SK-N-SH (cell line): Measurements from ENCODE around the gene DGAT2. TPM values are rescaled to one million over a fixed set of nuclear protein-coding genes. Genes with fewer than 3 reads are reported as not detected.

Source experiments
- CTCF ChIA-PET: fragments of 300-600, 350-600 bp; formaldehyde crosslinking; extraction: SDS; loops from one replicate; lab custom pipeline; 2021; lab: Yijun Ruan, JAX
- POLR2A ChIA-PET: fragments of 350-600 bp; sonication (Branson Sonifier 250); formaldehyde crosslinking; extraction: SDS; loops from one replicate; lab custom pipeline; 2020; ENCODE audit warnings: antibody characterized with exemption, inconsistent platforms; lab: Yijun Ruan, JAX
- DNase-seq: peaks from one replicate; pipeline ENCODE4 v3.0.0; 2012
- H2AFZ ChIP-seq: fragments of 200-600 bp; sonication (generic); 2 replicates; pipeline ENCODE4 v1.8.1; 2016; ENCODE audit warnings: antibody characterized with exemption, mild to moderate bottlenecking, low read depth
- H3F3A ChIP-seq: fragments of 200-600 bp; sonication (generic); replicated peaks from 2 replicates; pipeline ENCODE3; 2016; ENCODE audit warnings: antibody characterized with exemption, mild to moderate bottlenecking; ENCODE audit not compliant: insufficient read depth
- H3K27ac ChIP-seq, 2 experiments: fragments of 200-500 bp in 1 of 2; fragments of 200-600 bp in 1 of 2; sonication (Bioruptor generic) in 1 of 2; sonication (generic), shearing (Covaris generic) in 1 of 2; 2 replicates each; pipeline versions ENCODE4 v1.5.1 to v1.6.1; 2014 to 2016; ENCODE audit warnings: low read depth in 2 of 2, inconsistent platforms in 1 of 2, low read length in 1 of 2, mild to moderate bottlenecking in 1 of 2, mixed read lengths in 1 of 2
- H3K27me3 ChIP-seq: fragments of 200-600 bp; sonication (generic), shearing (Covaris generic); 2 replicates; pipeline ENCODE4 v1.6.1; 2016; ENCODE audit warnings: mixed run types; ENCODE audit not compliant: insufficient read depth
- H3K36me3 ChIP-seq, 2 experiments: fragments of 200-500 bp in 1 of 2; fragments of 200-600 bp in 1 of 2; sonication (Bioruptor generic) in 1 of 2; sonication (generic) in 1 of 2; replicated peaks in 1 of 2; 2 replicates each; pipeline versions ENCODE3 to v1.5.1; 2014 to 2016; ENCODE audit warnings: low read length in 1 of 2, mild to moderate bottlenecking in 1 of 2; ENCODE audit not compliant: insufficient read depth in 2 of 2, control insufficient read depth in 1 of 2
- H3K4me1 ChIP-seq, 2 experiments: fragments of 200-500 bp in 1 of 2; fragments of 200-600 bp in 1 of 2; sonication (Bioruptor generic) in 1 of 2; sonication (generic), shearing (Covaris generic) in 1 of 2; 2 replicates each; pipeline versions ENCODE4 v1.5.1 to v1.6.1; 2014 to 2016; ENCODE audit warnings: low read depth in 1 of 2, low read length in 1 of 2, mixed run types in 1 of 2; ENCODE audit not compliant: insufficient read depth in 2 of 2, control insufficient read depth in 1 of 2
- H3K4me2 ChIP-seq: fragments of 200-600 bp; sonication (generic), shearing (Covaris generic); 2 replicates; pipeline ENCODE4 v1.6.1; 2017; ENCODE audit warnings: mixed run types
- H3K4me3 ChIP-seq, 2 experiments: fragments of 200-500 bp in 1 of 2; fragments of 200-600 bp in 1 of 2; sonication (Bioruptor generic) in 1 of 2; sonication (generic), shearing (Covaris generic) in 1 of 2; 2 replicates each; pipeline versions ENCODE4 v1.5.1 to v1.8.1; 2014 to 2016; ENCODE audit warnings: low read depth in 2 of 2, inconsistent platforms in 1 of 2, low read length in 1 of 2, mild to moderate bottlenecking in 1 of 2, mixed read lengths in 1 of 2, moderate library complexity in 1 of 2
- H3K79me2 ChIP-seq: fragments of 200-600 bp; sonication (generic); 2 replicates; pipeline ENCODE4 v1.8.1; 2017; ENCODE audit warnings: mild to moderate bottlenecking; ENCODE audit not compliant: insufficient read depth
- H3K9ac ChIP-seq: fragments of 200-600 bp; sonication (generic); 2 replicates; pipeline ENCODE4 v1.6.1; 2017; ENCODE audit warnings: mixed run types
- H3K9me2 ChIP-seq: fragments of 200-600 bp; sonication (generic); 2 replicates; pipeline ENCODE4 v1.6.1; 2017; ENCODE audit warnings: mixed run types
- H3K9me3 ChIP-seq: fragments of 200-600 bp; sonication (generic); 2 replicates; pipeline ENCODE4 v1.6.1; 2017; ENCODE audit warnings: mixed run types, mild to moderate bottlenecking, moderate library complexity
- H4K20me1 ChIP-seq: fragments of 200-600 bp; sonication (generic); 2 replicates; pipeline ENCODE4 v1.6.1; 2017; ENCODE audit warnings: mild to moderate bottlenecking, mixed run types; ENCODE audit not compliant: insufficient read depth
- CHD2 ChIP-seq: fragments of 150-350 bp; IDR thresholded peaks from 2 replicates; pipeline ENCODE4 v1.6.1; 2018; ENCODE audit warnings: low read length; ENCODE audit not compliant: partially characterized antibody
- ELF1 ChIP-seq: IDR thresholded peaks from 2 replicates; pipeline ENCODE4 v1.4.0; 2012
- FOSL2 ChIP-seq: IDR thresholded peaks from 2 replicates; pipeline ENCODE4 v1.4.0; 2012; ENCODE audit warnings: low read depth, mild to moderate bottlenecking, moderate library complexity, borderline replicate concordance
- FOXM1 ChIP-seq: IDR thresholded peaks from 2 replicates; pipeline ENCODE4 v1.4.0; 2012; ENCODE audit warnings: low read depth, mild to moderate bottlenecking
- JUND ChIP-seq: IDR thresholded peaks from 2 replicates; pipeline ENCODE4 v1.4.0; 2012
- MEF2A ChIP-seq: IDR thresholded peaks from 2 replicates; pipeline ENCODE4 v1.4.0; 2012; ENCODE audit warnings: low read depth, borderline replicate concordance
- MXI1 ChIP-seq: IDR thresholded peaks from 2 replicates; pipeline ENCODE4 v1.6.1; 2012; ENCODE audit warnings: mild to moderate bottlenecking, low read depth, low read length, improper control_type of control experiment
- NFIC ChIP-seq: IDR thresholded peaks from 2 replicates; pipeline ENCODE4 v1.4.0; 2012; ENCODE audit warnings: borderline replicate concordance
- NRF1 ChIP-seq: IDR thresholded peaks from 2 replicates; pipeline ENCODE4 v1.6.1; 2012; ENCODE audit warnings: low read depth, mild to moderate bottlenecking, low read length
- YY1 ChIP-seq: IDR thresholded peaks from 2 replicates; pipeline ENCODE4 v1.4.0; 2012; ENCODE audit warnings: low read depth, mild to moderate bottlenecking
- WGBS: methylation state at CpG from one replicate; pipeline ENCODE4 v1.1.6; 2017; ENCODE audit warnings: low lambda C conversion rate; 5-methylcytosine and 5-hydroxymethylcytosine counted together
- polyA plus RNA-seq, 3 experiments: library from polyadenylated mRNA; depleted of rRNA; stranded (reverse); fragments of >200 nt; gene quantifications; 2 replicates each; pipeline ENCODE4 v1.2.3, GENCODE V29; 2012
- TF ChIP-seq, protein P1 (sequence below): IDR thresholded peaks from 2 replicates; pipeline ENCODE4 v1.4.0; 2012; ENCODE audit warnings: low read depth, borderline replicate concordance
- TF ChIP-seq, protein P2 (sequence below): fragments of 150-350 bp; IDR thresholded peaks from 2 replicates; pipeline ENCODE4 v1.6.1; 2017; ENCODE audit warnings: antibody characterized with exemption, low read length, low read depth, borderline replicate concordance
- TF ChIP-seq, protein P3 (sequence below): IDR thresholded peaks from 2 replicates; pipeline ENCODE4; 2012
- TF ChIP-seq, protein P4 (sequence below): IDR thresholded peaks from 2 replicates; pipeline ENCODE4 v1.6.1; 2012; ENCODE audit warnings: mild to moderate bottlenecking, low read depth, low read length, moderate library complexity

DGAT2 gene
- polyA plus RNA-seq, 1 of the 3 experiments (the other 2 are of a cell fraction) = 1.4 TPM

DNA sequence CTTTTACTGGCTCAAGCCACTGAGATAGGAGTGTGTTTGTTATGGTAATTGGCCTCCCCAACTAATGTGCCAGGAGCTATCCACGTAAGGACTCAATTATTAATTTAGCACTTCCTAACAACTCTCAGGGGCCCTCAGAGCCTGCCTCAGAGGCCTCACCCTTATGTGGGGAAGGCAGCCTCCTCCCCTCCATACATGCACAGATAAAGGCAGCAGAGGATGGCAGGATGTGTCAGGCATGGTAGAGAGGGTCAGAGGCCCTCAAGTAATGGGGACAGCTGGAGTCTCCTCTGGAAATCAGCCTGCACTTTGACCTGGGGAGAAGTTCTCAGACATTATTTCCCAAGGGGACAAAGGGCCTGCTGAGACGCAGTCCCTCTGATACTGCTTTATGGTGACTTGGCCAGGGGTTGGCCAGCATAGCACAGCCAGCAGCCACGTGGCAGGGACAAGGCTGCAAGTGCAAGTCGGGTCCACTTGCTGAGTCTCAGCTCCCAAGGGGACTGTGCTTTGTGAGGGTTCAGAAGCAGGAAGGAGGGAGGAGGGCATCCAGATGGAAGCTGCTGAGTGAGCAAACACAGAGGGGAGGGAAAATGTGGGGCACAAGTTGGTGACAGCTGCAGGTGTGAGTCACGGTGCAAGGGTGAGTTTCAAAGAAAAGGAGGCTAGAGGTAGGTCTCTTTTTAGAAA lies 33.9 kb upstream of the DGAT2 start:
- Histone ChIP-seq H3K4me3 (no peak overlapping the region), H3K9me2 (no peaks in the 10 kb centered on the region), H3K79me2 (no peaks in the 10 kb centered on the region), H4K20me1 (no peaks in the 10 kb centered on the region), H3F3A (no peaks in the 10 kb centered on the region), H3K4me2 (no peak overlapping the region), H3K9ac (no peak overlapping the region), H3K27me3 (no peaks in the 10 kb centered on the region; the same call in 1 of the 2 replicates), H3K27ac (no peak overlapping the region), H3K9me3 (no peaks in the 10 kb centered on the region), H3K36me3 (no peaks in the 10 kb centered on the region), H2AFZ (no peak overlapping the region), H3K4me1 (peaks cover 0 to 16% of the 10 kb centered on the region in 2 experiments; a peak in 1 of 4 replicates)
- TF ChIP-seq FOSL2 = no peak
- no peak for TF ChIP-seq YY1
- no peak for TF ChIP-seq CHD2
- no peak for TF ChIP-seq JUND
- TF ChIP-seq, protein P1, sequence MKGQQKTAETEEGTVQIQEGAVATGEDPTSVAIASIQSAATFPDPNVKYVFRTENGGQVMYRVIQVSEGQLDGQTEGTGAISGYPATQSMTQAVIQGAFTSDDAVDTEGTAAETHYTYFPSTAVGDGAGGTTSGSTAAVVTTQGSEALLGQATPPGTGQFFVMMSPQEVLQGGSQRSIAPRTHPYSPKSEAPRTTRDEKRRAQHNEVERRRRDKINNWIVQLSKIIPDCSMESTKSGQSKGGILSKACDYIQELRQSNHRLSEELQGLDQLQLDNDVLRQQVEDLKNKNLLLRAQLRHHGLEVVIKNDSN = no peak
- TF ChIP-seq NRF1 = no peak
- TF ChIP-seq, protein P2, sequence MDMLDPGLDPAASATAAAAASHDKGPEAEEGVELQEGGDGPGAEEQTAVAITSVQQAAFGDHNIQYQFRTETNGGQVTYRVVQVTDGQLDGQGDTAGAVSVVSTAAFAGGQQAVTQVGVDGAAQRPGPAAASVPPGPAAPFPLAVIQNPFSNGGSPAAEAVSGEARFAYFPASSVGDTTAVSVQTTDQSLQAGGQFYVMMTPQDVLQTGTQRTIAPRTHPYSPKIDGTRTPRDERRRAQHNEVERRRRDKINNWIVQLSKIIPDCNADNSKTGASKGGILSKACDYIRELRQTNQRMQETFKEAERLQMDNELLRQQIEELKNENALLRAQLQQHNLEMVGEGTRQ = no peak
- TF ChIP-seq, protein P3, sequence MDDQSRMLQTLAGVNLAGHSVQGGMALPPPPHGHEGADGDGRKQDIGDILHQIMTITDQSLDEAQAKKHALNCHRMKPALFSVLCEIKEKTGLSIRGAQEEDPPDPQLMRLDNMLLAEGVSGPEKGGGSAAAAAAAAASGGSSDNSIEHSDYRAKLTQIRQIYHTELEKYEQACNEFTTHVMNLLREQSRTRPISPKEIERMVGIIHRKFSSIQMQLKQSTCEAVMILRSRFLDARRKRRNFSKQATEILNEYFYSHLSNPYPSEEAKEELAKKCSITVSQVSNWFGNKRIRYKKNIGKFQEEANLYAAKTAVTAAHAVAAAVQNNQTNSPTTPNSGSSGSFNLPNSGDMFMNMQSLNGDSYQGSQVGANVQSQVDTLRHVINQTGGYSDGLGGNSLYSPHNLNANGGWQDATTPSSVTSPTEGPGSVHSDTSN = no peak
- no peak for TF ChIP-seq MEF2A
- TF ChIP-seq MXI1 = no peak
- no peak for TF ChIP-seq ELF1
- TF ChIP-seq FOXM1 = no peak
- TF ChIP-seq, protein P4, sequence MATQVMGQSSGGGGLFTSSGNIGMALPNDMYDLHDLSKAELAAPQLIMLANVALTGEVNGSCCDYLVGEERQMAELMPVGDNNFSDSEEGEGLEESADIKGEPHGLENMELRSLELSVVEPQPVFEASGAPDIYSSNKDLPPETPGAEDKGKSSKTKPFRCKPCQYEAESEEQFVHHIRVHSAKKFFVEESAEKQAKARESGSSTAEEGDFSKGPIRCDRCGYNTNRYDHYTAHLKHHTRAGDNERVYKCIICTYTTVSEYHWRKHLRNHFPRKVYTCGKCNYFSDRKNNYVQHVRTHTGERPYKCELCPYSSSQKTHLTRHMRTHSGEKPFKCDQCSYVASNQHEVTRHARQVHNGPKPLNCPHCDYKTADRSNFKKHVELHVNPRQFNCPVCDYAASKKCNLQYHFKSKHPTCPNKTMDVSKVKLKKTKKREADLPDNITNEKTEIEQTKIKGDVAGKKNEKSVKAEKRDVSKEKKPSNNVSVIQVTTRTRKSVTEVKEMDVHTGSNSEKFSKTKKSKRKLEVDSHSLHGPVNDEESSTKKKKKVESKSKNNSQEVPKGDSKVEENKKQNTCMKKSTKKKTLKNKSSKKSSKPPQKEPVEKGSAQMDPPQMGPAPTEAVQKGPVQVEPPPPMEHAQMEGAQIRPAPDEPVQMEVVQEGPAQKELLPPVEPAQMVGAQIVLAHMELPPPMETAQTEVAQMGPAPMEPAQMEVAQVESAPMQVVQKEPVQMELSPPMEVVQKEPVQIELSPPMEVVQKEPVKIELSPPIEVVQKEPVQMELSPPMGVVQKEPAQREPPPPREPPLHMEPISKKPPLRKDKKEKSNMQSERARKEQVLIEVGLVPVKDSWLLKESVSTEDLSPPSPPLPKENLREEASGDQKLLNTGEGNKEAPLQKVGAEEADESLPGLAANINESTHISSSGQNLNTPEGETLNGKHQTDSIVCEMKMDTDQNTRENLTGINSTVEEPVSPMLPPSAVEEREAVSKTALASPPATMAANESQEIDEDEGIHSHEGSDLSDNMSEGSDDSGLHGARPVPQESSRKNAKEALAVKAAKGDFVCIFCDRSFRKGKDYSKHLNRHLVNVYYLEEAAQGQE = no peak
- TF ChIP-seq NFIC = no peak
- WGBS = 62% methylated on average over 5 of the region's 5 CpGs
- no peak for DNase-seq
- ChIA-PET POLR2A (no interaction called here), CTCF (interaction anchor here (1.3 kb wide), 1 partner anchor 12 kb away, joined by 8 read pairs; no protein-coding TSS in a partner anchor)
